Cerebellar cortex (tissue), 1 donor: ENCODE data around the gene PTPRG.

Source experiments
- DNase-seq: peaks from one replicate; pipeline ENCODE4 v3.0.0-alpha.2; 2015; ENCODE audit warnings: low spot score

PTPRG gene

GRCh38 chr3:61768284-61769037, 207.1 kb downstream of the PTPRG start:
- DNase-seq = no peak

- DNase-seq = no peak
Observed at GRCh38 chr3:61769266-61769990, 208.1 kb downstream of the PTPRG start.

- no peak for DNase-seq
Observed at GRCh38 chr3:61771976-61772375, 210.6 kb downstream of the PTPRG start.

GRCh38 chr3:61772456-61772855, 211.1 kb downstream of the PTPRG start:
- no peak for DNase-seq

- DNase-seq = no peak
Observed at GRCh38 chr3:61774279-61774890, 213.0 kb downstream of the PTPRG start.

- no peak for DNase-seq
Observed at GRCh38 chr3:61776390-61776789, 215.0 kb downstream of the PTPRG start.

- DNase-seq = no peak
Observed at GRCh38 chr3:61777483-61777882, 216.1 kb downstream of the PTPRG start.

GRCh38 chr3:61778095-61778494, 216.7 kb downstream of the PTPRG start:
- no peak for DNase-seq

- DNase-seq = no peak
Observed at GRCh38 chr3:61780016-61780415, 218.6 kb downstream of the PTPRG start.

GRCh38 chr3:61780455-61781228, 219.3 kb downstream of the PTPRG start:
- no peak for DNase-seq

GRCh38 chr3:61783993-61784718, 222.8 kb downstream of the PTPRG start:
- DNase-seq = no peak

- no peak for DNase-seq
Observed at GRCh38 chr3:61788623-61789507, 227.5 kb downstream of the PTPRG start.

GRCh38 chr3:61789861-61790260, 228.5 kb downstream of the PTPRG start:
- no peak for DNase-seq

GRCh38 chr3:61790411-61790810, 229.0 kb downstream of the PTPRG start:
- DNase-seq = no peak

GRCh38 chr3:61793056-61793455, 231.7 kb downstream of the PTPRG start:
- DNase-seq = no peak

GRCh38 chr3:61793521-61793920, 232.2 kb downstream of the PTPRG start:
- no peak for DNase-seq

GRCh38 chr3:61794341-61794740, 233.0 kb downstream of the PTPRG start:
- no peak for DNase-seq

GRCh38 chr3:61794961-61795360, 233.6 kb downstream of the PTPRG start:
- DNase-seq = no peak

GRCh38 chr3:61796088-61796680, 234.8 kb downstream of the PTPRG start:
- no peak for DNase-seq

GRCh38 chr3:61796911-61797310, 235.5 kb downstream of the PTPRG start:
- no peak for DNase-seq
